HG02885 (cell line): ENCODE results near the gene NUDT3.
"Not testable (repeated sequence)": the region's sequence is repeated elsewhere in the genome, so short reads cannot be mapped to it uniquely, and the experiment has no call there.

Experiments
- ATAC-seq: cut with Tn5 transposase; IDR thresholded peaks from one replicate; pipeline ENCODE4 v1.9.1; 2021; ENCODE audit warnings: mild to moderate bottlenecking; ENCODE audit not compliant: unreplicated experiment, poor library complexity

The NUDT3 gene

DNA sequence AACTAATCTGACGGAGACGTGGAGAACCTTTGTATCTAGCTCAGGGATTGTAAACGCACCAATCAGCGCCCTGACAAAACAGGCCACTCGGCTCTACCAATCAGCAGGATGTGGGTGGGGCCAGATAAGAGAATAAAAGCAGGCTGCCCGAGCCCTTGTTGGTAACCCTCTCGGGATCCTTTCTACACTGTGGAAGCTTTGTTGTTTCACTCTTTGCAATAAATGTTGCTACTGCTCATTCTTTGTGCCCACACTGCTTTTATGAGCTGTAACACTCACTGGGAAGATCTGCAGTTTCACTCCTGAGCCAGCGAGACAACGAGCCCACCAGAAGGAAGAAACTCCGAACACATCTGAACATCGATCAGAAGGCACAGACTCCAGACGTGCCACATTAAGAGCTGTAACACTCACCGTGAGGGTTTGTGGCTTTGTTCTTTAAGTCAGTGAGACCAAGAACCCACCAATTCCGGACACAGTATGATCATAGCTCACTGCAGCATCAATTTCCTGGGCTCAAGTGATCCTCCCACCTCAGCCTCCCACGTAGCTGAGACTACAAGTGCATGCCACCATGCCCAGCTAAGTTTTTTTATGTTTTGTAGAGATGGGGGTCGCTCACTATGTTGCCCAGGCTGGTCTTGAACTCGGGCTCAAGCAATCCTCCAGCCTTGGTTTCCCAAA, 122.7 kb downstream of the NUDT3 start:
- not testable (repeated sequence) for ATAC-seq

DNA sequence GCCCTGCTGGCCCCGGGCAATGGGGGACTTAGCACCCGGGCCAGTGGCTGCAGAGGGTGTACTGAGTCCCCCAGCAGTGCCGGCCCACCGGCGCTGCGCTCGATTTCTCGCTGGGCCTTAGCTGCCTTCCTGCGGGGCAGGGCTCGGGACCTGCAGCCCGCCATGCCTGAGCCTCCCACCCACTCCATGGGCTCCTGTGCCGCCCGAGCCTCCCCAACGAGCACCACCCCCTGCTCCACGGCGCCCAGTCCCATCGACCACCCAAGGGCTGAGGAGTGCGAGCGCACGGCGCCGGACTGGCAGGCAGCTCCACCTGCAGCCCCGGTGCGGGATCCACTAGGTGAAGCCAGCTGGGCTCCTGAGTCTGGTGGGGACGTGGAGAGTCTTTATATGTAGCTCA, 123.3 kb downstream of the NUDT3 start:
- not testable (repeated sequence) for ATAC-seq

DNA sequence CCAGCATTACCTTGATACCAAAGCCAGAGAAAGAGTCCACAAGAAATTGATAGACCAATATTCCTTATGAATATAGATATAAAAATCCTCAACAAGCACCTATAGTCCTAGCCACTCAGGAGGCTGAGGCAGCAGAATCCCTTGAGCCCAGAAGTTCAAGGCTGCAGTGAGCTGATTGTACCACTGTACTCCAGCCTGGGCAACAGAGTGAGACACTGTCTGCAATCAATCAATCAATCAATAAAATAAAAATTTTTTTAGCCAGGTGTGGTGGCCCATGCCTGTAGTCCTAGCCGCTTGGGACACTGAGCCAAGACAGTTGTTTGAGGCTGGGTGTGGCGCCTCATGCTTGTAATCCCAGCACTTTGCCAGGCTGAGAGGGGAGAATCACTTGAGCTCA, 124.7 kb downstream of the NUDT3 start:
- no peak for ATAC-seq

DNA sequence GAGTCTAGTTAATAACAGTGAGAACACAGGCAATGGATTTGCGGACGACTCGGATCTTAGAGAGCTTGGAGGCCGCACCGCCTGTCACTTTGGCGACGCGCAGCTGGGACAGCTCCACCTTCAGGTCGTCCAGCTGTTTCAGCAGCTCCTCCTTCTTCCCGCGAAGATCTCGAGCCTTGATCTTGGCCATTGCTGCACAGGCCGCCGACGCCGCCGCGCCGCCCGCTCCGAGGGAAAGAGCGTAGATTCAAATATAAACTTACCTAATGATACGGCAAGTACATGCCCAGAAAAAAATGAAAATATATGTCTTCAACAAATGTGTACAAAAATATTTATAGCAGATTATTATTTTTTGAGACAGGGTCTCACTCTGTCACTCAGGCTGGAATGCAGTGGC, 129.0 kb downstream of the NUDT3 start:
- not testable (repeated sequence) for ATAC-seq

DNA sequence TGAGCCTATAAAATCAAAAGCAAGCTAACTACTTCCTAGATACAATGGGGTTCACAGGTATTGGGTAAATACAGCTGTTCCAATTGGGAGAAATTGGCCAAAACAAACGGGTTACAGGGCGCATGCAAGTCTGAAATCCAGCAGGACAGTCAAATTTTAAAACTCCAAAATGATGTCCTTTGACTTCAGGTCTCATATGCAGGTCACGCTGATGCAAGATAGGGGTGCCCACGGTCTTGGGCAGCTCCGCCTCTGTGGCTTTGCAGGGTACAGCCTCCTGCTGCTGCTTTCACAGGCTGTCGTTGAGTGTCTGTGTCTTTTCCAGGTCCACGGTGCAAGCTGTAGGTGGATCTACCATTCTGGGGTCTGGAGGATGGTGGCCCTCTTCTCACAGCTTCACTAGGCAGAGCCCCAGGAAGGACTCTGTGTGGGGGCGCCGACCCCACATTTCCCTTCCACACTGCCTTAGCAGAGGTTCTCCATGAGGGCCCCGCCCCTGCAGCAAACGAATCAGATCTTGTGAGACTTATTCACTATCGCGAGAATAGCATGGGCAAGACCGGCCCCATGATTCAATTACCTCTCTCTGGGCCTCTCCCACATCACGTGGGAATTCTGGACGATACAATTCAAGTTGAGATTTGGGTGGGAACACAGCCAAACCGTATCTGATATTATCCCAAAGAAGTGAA, 131.7 kb downstream of the NUDT3 start:
- ATAC-seq = no peak

DNA sequence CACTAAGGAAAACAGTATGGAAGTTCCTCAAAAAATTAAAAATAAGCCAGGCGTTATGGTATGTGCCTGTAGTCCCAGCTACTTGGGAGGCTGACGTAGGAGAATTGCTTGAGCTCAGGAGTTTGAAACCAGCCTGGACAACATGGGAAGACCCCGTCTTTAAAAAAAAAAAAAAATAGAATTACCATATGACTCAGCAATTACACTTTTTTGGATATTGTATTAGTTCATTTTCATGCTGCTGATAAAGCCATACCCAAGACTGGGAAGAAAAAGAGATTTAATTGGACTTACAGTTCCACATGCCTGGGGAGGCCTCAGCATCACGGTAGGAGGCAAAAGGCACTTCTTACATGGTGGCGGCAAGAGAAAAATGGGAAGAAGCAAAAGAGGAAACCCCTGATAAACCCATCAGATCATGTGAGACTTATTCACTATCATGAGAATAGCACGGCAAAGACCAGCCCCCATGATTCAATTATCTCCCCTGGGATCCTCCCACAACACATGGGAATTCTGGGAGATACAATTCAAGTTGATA, 132.9 kb downstream of the NUDT3 start:
- ATAC-seq = no peak

DNA sequence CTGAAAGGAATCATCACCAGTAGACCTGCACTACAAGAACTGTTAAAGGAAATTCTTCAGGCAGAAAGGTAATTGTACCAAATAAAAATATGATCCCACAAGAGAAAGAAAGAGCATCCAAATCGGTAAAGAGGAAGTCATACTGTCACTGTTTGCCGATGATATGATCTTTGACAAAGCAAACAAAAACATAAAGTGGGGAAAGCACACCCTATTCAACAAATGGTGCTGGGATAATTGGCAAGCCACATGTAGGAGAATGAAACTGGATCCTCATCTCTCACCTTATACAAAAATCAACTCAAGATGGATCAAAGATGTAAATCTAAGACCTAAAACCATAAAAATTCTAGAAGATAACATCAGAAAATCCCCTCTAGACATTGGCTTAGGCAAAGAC, 140.1 kb downstream of the NUDT3 start:
- not testable (repeated sequence) for ATAC-seq

DNA sequence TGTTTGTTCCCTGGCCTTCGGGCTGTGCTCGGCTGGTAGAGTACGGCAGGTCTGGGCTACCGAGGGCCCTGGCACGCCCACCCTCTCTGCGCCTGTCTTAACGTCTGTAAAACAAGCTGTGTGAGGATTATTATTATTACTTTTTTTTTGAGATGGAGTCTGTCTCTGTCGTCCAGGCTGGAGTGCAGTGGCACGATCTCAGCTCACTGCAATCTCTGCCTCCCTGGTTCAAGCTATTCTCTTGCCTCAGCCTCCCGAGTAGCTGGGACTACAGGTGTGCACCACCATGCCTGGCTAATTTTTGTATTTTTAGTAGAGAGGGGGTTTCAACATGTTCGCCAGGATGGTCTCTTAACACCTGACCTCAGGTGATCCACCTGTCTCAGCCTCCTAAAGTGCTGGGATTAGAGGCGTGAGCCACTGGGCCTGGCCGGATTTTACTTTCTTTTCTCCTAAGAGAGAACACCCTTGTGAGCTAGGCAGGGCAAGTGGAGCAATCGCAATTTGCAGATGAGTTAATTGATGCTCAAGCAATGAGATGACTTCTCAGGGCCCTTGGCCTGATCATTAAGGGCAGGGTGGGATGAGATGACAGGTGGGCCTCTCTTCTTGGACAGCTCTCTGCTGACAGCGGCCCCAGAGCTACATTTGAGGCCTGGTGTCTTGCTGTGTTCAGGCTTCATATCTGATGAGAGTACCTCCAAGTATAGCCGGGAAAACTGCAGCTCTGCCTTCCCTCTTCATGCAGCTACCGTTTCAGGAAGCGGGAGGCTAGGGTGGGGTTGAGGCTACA, 142.8 kb downstream of the NUDT3 start:
- peak; percentile 26 for ATAC-seq

DNA sequence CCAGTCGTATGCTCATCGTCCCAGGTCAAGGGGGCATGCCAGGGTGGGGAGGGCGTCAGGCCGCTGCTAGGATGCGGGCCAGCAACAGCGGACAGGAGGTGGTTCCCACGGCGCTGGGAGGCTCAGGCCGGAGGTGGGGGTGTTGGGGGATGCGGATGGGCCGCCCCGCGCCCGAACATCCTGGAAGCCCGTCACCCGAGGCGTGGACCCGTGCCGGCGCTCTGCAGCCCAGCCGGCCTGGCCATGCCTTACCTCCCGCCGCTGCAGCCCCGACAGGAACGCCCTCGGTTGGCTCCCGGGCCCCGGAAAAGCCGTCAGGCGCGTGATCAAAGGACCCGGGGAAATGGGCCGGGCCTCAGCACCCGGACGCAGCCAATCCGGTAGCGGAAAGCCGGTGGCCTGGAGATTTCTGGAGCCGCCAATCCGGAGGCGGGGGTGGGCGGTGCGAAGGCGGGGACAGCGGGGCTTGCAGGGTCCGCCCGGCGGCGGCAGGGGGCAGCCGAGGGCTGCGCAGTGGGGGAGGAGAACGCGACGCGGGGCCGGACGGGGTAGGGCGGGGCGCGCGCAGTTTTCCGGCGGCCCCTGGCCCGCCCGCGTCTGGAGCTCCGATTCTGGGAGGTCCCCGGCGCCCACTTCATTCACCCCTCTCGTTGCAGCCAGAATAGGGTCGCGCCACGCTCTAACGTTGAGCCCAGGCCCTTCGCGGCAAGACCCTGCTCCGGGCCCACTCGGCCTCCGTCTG, 143.6 kb downstream of the NUDT3 start, which contains the start of gene SMIM29:
Gene SMIM29 (minus strand): TSS at position 280 of the 742 bp plus-strand sequence. CDS start 1,215 bp downstream, outside the sequence.
- ATAC-seq = peak; percentile 86

DNA sequence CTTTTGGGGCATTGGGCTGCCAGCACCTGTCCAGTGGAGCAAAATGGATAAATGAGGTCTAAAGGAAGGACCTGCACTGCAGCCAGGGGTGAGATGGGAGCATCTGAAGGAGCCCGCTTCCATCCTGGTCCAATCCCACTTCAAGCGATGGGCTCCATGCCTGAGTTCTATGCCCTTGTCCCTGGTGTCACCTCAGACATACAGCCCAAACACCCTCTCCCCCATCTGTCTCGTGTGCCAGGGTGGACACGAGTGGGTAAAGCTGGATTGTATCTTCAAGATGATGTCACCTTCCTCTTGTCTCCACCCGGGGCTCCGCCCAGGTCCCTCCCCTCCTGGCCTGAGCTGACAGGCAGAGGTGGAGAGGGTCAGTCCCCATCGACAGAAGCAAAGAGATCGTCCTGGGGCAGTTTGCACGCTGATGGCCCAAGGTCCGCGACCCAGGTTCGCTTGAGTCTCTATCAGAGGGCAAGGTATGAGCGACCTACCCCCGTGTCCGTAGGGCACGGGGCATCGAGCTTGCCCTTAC, 144.2 kb downstream of the NUDT3 start:
- ATAC-seq = peak; percentile 13

DNA sequence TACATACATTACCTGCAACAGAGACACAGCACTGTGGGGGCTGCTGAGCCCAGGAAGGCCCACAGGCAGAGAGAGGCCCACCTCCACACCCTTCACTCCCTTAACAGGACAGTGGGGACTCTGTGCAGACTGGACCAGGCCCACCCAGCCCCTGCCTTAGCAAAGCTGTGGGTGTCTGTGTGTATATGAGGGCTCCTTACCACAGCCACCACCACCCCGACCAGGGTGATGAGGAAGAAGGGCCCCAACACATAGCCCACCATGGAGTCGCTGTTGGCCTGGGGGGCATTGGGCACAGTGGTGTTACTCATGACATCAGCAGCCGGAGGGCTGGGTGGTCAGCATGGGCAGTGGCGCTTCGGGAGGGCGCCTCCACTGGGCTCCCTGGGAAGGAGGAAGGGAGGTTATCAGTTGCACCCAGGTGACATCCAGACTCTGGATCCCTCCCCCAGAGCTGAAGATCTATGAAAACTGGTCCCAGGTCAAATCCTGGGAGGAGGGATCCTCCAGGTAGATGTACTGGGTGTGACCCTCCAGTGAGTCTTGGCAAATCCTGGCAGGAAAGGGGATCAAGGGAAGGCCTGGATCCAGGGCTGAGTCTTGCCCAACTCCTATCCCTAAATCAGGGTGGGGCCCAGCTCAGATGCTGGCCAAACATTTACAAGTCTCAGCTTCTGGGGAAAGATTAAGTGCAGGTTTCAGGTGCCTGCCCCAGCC, 144.8 kb downstream of the NUDT3 start:
- no peak for ATAC-seq

DNA sequence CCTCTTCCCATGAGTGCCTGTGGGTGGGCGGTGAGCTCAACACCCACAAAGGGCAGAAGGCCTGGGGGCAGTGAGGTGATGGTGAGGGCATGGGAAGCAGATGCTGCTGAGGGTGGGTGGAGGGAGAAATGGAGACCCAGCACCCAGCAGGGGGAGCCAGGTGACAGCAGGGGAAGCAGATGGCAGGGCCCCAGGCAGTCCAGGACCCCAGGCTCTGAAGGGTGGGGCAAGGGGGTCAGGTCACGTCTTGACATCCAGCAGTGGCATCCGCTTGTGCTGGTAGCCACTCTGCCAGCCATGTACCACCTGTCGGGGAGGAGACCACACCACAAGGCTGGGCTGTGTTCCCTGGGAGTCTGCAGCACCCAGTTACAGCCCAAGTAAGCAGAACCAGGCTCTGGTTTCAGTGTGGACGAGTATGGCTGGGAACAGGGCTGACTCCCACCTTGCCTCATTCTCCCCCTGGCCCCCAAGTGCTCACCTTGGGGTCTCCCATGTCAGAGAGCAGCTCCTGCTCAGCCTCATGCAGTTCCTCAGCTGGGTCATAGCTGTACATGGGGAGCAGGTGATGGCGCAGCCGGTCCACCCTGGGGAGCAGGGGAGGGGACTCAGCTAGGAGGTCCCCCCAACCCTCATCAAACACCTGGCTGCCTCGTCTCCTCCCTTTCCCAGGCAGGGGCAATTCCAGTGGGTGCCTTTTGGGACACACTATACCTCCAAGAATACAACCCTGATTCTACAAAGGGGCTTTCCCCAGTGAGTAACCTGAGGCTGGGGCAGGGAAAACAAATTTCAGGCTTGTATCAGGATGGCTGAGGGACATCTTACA, 145.7 kb downstream of the NUDT3 start:
- no peak for ATAC-seq

DNA sequence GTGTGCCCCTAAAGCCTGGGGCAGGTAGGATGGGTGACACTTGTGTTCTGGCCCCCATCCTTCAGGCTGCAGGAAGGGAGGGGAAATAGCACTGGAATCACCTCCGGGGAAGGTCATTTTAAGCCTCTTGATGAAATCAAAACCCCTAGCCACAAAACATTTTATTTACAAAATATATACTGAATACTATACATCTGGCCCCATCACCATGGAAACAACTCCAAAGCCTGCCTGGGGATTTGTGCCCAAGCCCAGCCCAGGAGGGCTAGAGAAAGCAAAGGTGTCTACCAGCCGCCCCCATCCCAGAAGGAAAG, 146.3 kb downstream of the NUDT3 start:
- no peak for ATAC-seq

DNA sequence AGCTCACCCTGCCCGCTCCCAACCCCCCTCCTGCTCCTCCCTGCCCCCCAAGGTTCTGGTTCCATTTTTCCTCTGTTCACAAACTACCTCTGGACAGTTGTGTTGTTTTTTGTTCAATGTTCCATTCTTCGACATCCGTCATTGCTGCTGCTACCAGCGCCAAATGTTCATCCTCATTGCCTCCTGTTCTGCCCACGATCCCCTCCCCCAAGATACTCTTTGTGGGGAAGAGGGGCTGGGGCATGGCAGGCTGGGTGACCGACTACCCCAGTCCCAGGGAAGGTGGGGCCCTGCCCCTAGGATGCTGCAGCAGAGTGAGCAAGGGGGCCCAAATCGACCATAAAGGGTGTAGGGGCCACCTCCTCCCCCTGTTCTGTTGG, 146.7 kb downstream of the NUDT3 start:
- ATAC-seq = not testable (repeated sequence)

DNA sequence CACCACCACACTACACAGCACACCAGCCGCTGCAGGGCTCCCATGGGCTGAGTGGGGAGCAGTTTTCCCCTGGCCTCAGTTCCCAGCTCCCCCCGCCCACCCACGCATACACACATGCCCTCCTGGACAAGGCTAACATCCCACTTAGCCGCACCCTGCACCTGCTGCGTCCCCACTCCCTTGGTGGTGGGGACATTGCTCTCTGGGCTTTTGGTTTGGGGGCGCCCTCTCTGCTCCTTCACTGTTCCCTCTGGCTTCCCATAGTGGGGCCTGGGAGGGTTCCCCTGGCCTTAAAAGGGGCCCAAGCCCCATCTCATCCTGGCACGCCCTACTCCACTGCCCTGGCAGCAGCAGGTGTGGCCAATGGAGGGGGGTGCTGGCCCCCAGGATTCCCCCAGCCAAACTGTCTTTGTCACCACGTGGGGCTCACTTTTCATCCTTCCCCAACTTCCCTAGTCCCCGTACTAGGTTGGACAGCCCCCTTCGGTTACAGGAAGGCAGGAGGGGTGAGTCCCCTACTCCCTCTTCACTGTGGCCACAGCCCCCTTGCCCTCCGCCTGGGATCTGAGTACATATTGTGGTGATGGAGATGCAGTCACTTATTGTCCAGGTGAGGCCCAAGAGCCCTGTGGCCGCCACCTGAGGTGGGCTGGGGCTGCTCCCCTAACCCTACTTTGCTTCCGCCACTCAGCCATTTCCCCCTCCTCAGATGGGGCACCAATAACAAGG, 147.3 kb downstream of the NUDT3 start:
- not testable (repeated sequence) for ATAC-seq

DNA sequence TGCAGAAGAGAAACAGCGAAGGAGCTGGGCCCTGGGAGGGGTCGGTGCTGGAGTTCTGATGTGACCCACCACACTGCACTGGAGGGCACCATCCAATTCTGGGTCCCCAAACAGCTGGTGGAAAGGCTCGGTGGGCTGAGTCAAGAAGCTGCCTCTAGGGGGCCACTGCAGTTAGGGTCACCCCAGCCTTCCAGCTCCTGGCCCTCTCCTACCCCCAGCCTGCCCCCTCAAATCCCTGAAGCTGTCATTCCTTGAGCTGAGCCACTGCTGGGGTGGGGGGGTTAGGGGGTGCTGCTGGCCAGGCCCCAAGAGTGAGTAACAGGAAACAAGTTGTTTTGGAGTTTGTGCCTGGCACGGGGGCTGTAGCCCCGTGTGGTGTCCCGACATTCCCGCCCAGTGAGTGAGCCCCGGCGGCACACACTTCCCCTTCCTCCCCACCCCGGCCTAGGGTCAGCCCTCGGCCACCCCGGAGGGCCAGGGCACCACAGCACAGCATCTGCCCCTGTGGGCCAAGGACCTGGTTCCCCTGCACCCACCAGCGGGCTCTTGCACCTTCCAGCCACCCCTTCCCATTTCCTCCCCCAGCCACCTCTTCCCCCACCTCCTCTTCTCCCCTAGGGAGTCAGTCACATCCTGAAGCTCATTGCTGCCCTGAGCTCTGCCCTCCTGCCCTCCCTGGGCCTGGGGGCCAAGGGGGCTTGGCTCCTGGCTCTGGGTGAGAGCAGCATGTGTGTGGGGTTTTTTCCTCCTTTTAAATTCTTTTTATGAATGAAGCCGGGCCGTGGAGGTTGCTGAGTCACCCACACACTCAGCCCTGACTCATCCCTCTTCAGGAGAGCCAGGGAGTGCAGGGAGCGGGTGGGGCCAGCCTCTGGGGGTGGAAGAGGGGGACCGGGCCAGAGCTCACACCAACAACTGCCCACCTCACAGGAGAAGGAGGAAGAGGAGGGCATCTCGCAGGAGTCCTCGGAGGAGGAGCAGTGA, 148.3 kb downstream of the NUDT3 start:
- ATAC-seq = no peak
